Left lung (tissue), 10 donors: ENCODE measurements around the gene UBE3D. TPM values are rescaled to one million over a fixed set of nuclear protein-coding genes. Genes with fewer than 3 reads are reported as not detected.

ENCODE experiments used
- ATAC-seq: fragments of 200-7000 bp; cut with Tn5 transposase; one replicate; pipeline ENCODE4 v1.9.1; 2020; ENCODE audit warnings: moderate library complexity
- DNase-seq, 4 donors: peaks; one replicate each; pipeline ENCODE4 v3.0.0-alpha.2; 2013 to 2020
- H3K27ac ChIP-seq, 2 donors: fragments of 200-600 bp; sonication (generic) in 1 of 2; one replicate each; pipeline versions ENCODE4 v1.5.0 to v1.8.0; 2020 to 2021
- H3K27me3 ChIP-seq, 2 donors: fragments of 200-600 bp; sonication (generic) in 1 of 2; one replicate each; pipeline versions ENCODE4 v1.5.0 to v1.8.0; 2020 to 2021
- H3K36me3 ChIP-seq, 2 donors: fragments of 200-600 bp; sonication (generic) in 1 of 2; one replicate each; pipeline versions ENCODE4 v1.5.0 to v1.8.0; 2020 to 2021
- H3K4me1 ChIP-seq, 2 donors: fragments of 200-600 bp; one replicate each; pipeline ENCODE4 v1.8.0; 2021
- H3K4me3 ChIP-seq, 2 donors: fragments of 200-600 bp; sonication (generic) in 1 of 2; one replicate each; pipeline versions ENCODE4 v1.5.0 to v1.8.0; 2020 to 2021; ENCODE audit warnings: mild to moderate bottlenecking in 1 of 2
- H3K9me3 ChIP-seq, 2 donors: fragments of 200-600 bp; sonication (generic) in 1 of 2; one replicate each; pipeline versions ENCODE4 v1.5.0 to v1.8.0; 2020 to 2021
- CTCF ChIP-seq, 2 donors: fragments of 200-600 bp; sonication (generic) in 1 of 2; IDR thresholded peaks; one replicate each; pipeline versions ENCODE4 v1.5.0 to v1.8.0; 2021; ENCODE audit warnings: antibody characterized with exemption in 2 of 2
- intact Hi-C, 2 donors: fragments of 100-400 bp; cut with DNase I; formaldehyde crosslinking; loops; one replicate each; pipeline versions ENCODE4 v1.11.2 to v1.14.2; 2022
- polyA plus RNA-seq, 6 donors: library from polyadenylated mRNA; unstranded; fragments of 120-200 nt; gene quantifications; one replicate each; pipeline ENCODE4 v1.2.1, GENCODE V29; 2013; ENCODE audit not compliant: insufficient read length in 6 of 6
- total RNA-seq, 2 donors: library from RNA; stranded (reverse); fragmentation: NEBNext Ultra II Directional; extraction: Animal tissue kit (Norgen Biotek cat#: 25700); gene quantifications; one replicate each; pipeline ENCODE4 v1.2.1, GENCODE V29; 2021
- donor health status: DM: no; HTN: yes; CAD: no.
- donor health status: DM: no; HTN: no; CAD: no.

UBE3D gene
- total and polyA plus RNA-seq, 8 donors: 4.1 to 10.9 (median 8.9) TPM

GRCh38 chr6:82957868-82958245 lies 107.8 kb downstream of the UBE3D start:
- no peaks in the 10 kb centered on the region for H3K4me1 ChIP-seq
- H3K4me3 ChIP-seq: no peak overlapping the region
- H3K27me3 ChIP-seq: no peaks in the 10 kb centered on the region
- intact Hi-C loops: no loop called here
- H3K36me3 ChIP-seq: no peaks in the 10 kb centered on the region
- H3K27ac ChIP-seq: no peak overlapping the region
- no peaks in the 10 kb centered on the region for H3K9me3 ChIP-seq
- peak in 2 of 4 donors; percentile 28 to 30 for DNase-seq
- TF ChIP-seq CTCF (IDR thresholded peaks at IDR 0.05): no peak
- ATAC-seq: no peak

GRCh38 chr6:82957171-82957867 lies 108.3 kb downstream of the UBE3D start:
- peak in 1 of 4 donors; percentile 33 for DNase-seq
- ATAC-seq: no peak
- H3K4me1 ChIP-seq: no peaks in the 10 kb centered on the region
- TF ChIP-seq CTCF (IDR thresholded peaks at IDR 0.05): no peak
- H3K9me3 ChIP-seq: no peaks in the 10 kb centered on the region
- no peaks in the 10 kb centered on the region for H3K27me3 ChIP-seq
- no peaks in the 10 kb centered on the region for H3K36me3 ChIP-seq
- no peak overlapping the region for H3K4me3 ChIP-seq
- no peak overlapping the region for H3K27ac ChIP-seq
- intact Hi-C loops: no loop called here

GRCh38 chr6:82955841-82956240 lies 109.8 kb downstream of the UBE3D start:
- Histone ChIP-seq H3K4me3 (no peak overlapping the region), H3K9me3 (no peaks in the 10 kb centered on the region), H3K27ac (no peak overlapping the region), H3K4me1 (no peaks in the 10 kb centered on the region), H3K36me3 (no peaks in the 10 kb centered on the region), H3K27me3 (no peaks in the 10 kb centered on the region)
- no peak for ATAC-seq
- no peak for DNase-seq
- intact Hi-C loops: no loop called here
- no peak for TF ChIP-seq CTCF (IDR thresholded peaks at IDR 0.05)

- DNase-seq (no peak), ATAC-seq (no peak)
- H3K4me3 ChIP-seq: no peak overlapping the region
- H3K27me3 ChIP-seq: no peaks in the 10 kb centered on the region
- intact Hi-C loops: no loop called here
- H3K27ac ChIP-seq: no peak overlapping the region
- H3K36me3 ChIP-seq: no peaks in the 10 kb centered on the region
- no peaks in the 10 kb centered on the region for H3K9me3 ChIP-seq
- no peak for TF ChIP-seq CTCF (IDR thresholded peaks at IDR 0.05)
- H3K4me1 ChIP-seq: no peaks in the 10 kb centered on the region
Measured at GRCh38 chr6:82954937-82955577, 110.6 kb downstream of the UBE3D start.

GRCh38 chr6:82954356-82954755 lies 111.3 kb downstream of the UBE3D start:
- DNase-seq: no peak
- intact Hi-C loops: no loop called here
- H3K4me1 ChIP-seq: no peaks in the 10 kb centered on the region
- peaks cover 0 to 4% of the 10 kb centered on the region in 2 donors for H3K9me3 ChIP-seq
- no peaks in the 10 kb centered on the region for H3K36me3 ChIP-seq
- H3K27me3 ChIP-seq: no peaks in the 10 kb centered on the region
- ATAC-seq: no peak
- no peak overlapping the region for H3K27ac ChIP-seq
- no peak for TF ChIP-seq CTCF (IDR thresholded peaks at IDR 0.05)
- H3K4me3 ChIP-seq: no peak overlapping the region
